C4-2B (cell line): Measurements from ENCODE around the gene NPC1.

Source experiments
- CTCF ChIP-seq: fragments of 450-650 bp; conservative IDR thresholded peaks from 2 replicates; pipeline ENCODE4 v1.5.1; 2017; ENCODE audit warnings: mild to moderate bottlenecking
- ZFX ChIP-seq: fragments of 450-650 bp; IDR thresholded peaks from 2 replicates; pipeline ENCODE4 v1.6.1; 2017

- TF ChIP-seq CTCF (no peak), ZFX (no peak)
Observed at GRCh38 chr18:23583071-23583865, 3.0 kb downstream of the NPC1 start.
